ENCODE results near the gene SNX24.

GRCh38 chr5:122948319-122948718 lies 102.9 kb downstream of the SNX24 start:
- no peak for TF ChIP-seq PATZ1 (tag by site-specific recombination; IDR thresholded peaks at IDR 0.05)
- TF ChIP-seq ZNF513 (tag by site-specific recombination; IDR thresholded peaks at IDR 0.05): no peak
- TF ChIP-seq CTCF (tag by site-specific recombination; IDR thresholded peaks at IDR 0.05): no peak
- TF ChIP-seq KLF9 (tag by site-specific recombination; IDR thresholded peaks at IDR 0.05; ENCODE audit: low read depth): no peak
- no peak for TF ChIP-seq ZNF280C (tag by site-specific recombination; IDR thresholded peaks at IDR 0.05)
- TF ChIP-seq ZNF274 (IDR thresholded peaks at IDR 0.05; ENCODE audit: low read length): no peak
- no peak for TF ChIP-seq ZNF274 (tag by site-specific recombination; IDR thresholded peaks at IDR 0.05; ENCODE audit: borderline replicate concordance)
- TF ChIP-seq ZSCAN30 (tag by site-specific recombination; IDR thresholded peaks at IDR 0.05): no peak
- TF ChIP-seq ZNF639 (tag by site-specific recombination; IDR thresholded peaks at IDR 0.05): no peak

Data from HEK293 (cell line).